Neural cell (in vitro differentiated cells): Measurements from ENCODE around the gene HEYL. TPM values are rescaled to one million over a fixed set of nuclear protein-coding genes. Genes with fewer than 3 reads are reported as not detected.

Experiments
- polyA plus RNA-seq: library from polyadenylated mRNA; depleted of rRNA; stranded (reverse); fragments of >200 nt; gene quantifications from 2 replicates; pipeline ENCODE4 v1.2.3, GENCODE V29; 2014

The HEYL gene
- polyA plus RNA-seq, 1 donor from 2014 or later: not detected

Other genes starting within 250 kb of the HEYL start
- 0.62 TPM in 1 of 2 replicates, not detected in the other for gene BMP8A, start 148.0 kb downstream of the HEYL start, polyA plus RNA-seq
- gene PABPC4, start 62.9 kb downstream of the HEYL start, polyA plus RNA-seq: 105 and 115 TPM in 2 replicates
- gene NT5C1A, start 32.5 kb upstream of the HEYL start, polyA plus RNA-seq: not detected in 2 replicates
- 53.2 and 60.0 TPM in 2 replicates for gene HPCAL4, start 51.8 kb upstream of the HEYL start, polyA plus RNA-seq
- gene PPIE, start 99.2 kb upstream of the HEYL start, polyA plus RNA-seq: 54.0 and 55.9 TPM in 2 replicates
- gene OXCT2, start 131.7 kb upstream of the HEYL start, polyA plus RNA-seq: not detected in 2 replicates
- gene BMP8B, start 149.2 kb upstream of the HEYL start, polyA plus RNA-seq: 0.04 TPM in 1 of 2 replicates, not detected in the other
- 72.2 and 90.6 TPM in 2 replicates for gene TRIT1, start 243.9 kb upstream of the HEYL start, polyA plus RNA-seq